OCI-LY1 (cell line): ENCODE measurements around the gene EPHA2.

Experiments
- H2AFZ ChIP-seq: fragments of 200-600 bp; sonication (generic), shearing (Covaris generic); 2 replicates; pipeline ENCODE4 v1.6.0; 2014; ENCODE audit warnings: antibody characterized with exemption, mild to moderate bottlenecking, low read length
- H3F3A ChIP-seq: fragments of 200-600 bp; sonication (generic), shearing (Covaris generic); 2 replicates; pipeline ENCODE4 v1.6.0; 2014; ENCODE audit warnings: mild to moderate bottlenecking, antibody characterized with exemption, low read length, moderate library complexity; ENCODE audit not compliant: insufficient read depth
- H3K27ac ChIP-seq: fragments of 200-600 bp; sonication (generic); 2 replicates; pipeline ENCODE4 v1.5.1; 2014; ENCODE audit warnings: low read length, mixed run types, mild to moderate bottlenecking, low read depth; ENCODE audit not compliant: poor library complexity, severe bottlenecking
- H3K27me3 ChIP-seq: fragments of 200-600 bp; sonication (generic); 2 replicates; pipeline ENCODE4 v1.6.0; 2014; ENCODE audit warnings: antibody characterized with exemption, mild to moderate bottlenecking, low read length, moderate library complexity; ENCODE audit not compliant: insufficient read depth
- H3K36me3 ChIP-seq: fragments of 200-600 bp; sonication (generic); 2 replicates; pipeline ENCODE4 v1.6.1; 2014; ENCODE audit warnings: mild to moderate bottlenecking, antibody characterized with exemption, low read length, moderate library complexity, mixed read lengths; ENCODE audit not compliant: insufficient read depth
- H3K4me1 ChIP-seq: fragments of 200-600 bp; sonication (generic); 2 replicates; pipeline ENCODE4 v1.5.1; 2014; ENCODE audit warnings: mild to moderate bottlenecking, low read length, moderate library complexity; ENCODE audit not compliant: insufficient read depth, severe bottlenecking
- H3K4me2 ChIP-seq: fragments of 200-600 bp; sonication (generic), shearing (Covaris generic); 2 replicates; pipeline ENCODE4 v1.6.1; 2014; ENCODE audit warnings: low read length
- H3K4me3 ChIP-seq: fragments of 200-600 bp; sonication (generic); 2 replicates; pipeline ENCODE4 v1.5.1; 2014; ENCODE audit warnings: low read length, low read depth, mild to moderate bottlenecking, mixed read lengths; ENCODE audit not compliant: poor library complexity, severe bottlenecking
- H3K79me2 ChIP-seq: fragments of 200-600 bp; shearing (Covaris generic); 2 replicates; pipeline ENCODE4 v1.6.1; 2016; ENCODE audit warnings: mixed run types, low read length, mixed read lengths; ENCODE audit not compliant: insufficient read depth
- H3K9ac ChIP-seq: fragments of 200-600 bp; sonication (generic), shearing (Covaris generic); 2 replicates; pipeline ENCODE4 v1.6.1; 2014; ENCODE audit warnings: mild to moderate bottlenecking, low read length, mixed read lengths
- H3K9me2 ChIP-seq: fragments of 200-600 bp; sonication (generic), shearing (Covaris generic); 2 replicates; pipeline ENCODE4 v1.6.1; 2014; ENCODE audit warnings: low read depth, mild to moderate bottlenecking, low read length, mixed read lengths
- H3K9me3 ChIP-seq: fragments of 200-600 bp; shearing (Covaris generic); 2 replicates; pipeline ENCODE4 v1.6.1; 2014; ENCODE audit warnings: low read length, mixed read lengths
- H4K20me1 ChIP-seq: fragments of 200-600 bp; sonication (generic), shearing (Covaris generic); 2 replicates; pipeline ENCODE4 v1.6.0; 2016; ENCODE audit warnings: mild to moderate bottlenecking, low read length; ENCODE audit not compliant: insufficient read depth
- EZH2 ChIP-seq: fragments of 200-600 bp; sonication (generic), shearing (Covaris generic); IDR thresholded peaks from 2 replicates; pipeline ENCODE4 v1.8.0; 2017; ENCODE audit warnings: borderline replicate concordance, mixed run types, mild to moderate bottlenecking, antibody characterized with exemption, low read length, moderate library complexity, mixed read lengths
- TF ChIP-seq, protein P1 (sequence below): fragments of 200-600 bp; sonication (generic), shearing (Covaris generic); IDR thresholded peaks from 2 replicates; pipeline ENCODE4 v1.5.1; 2017; ENCODE audit warnings: mild to moderate bottlenecking, antibody characterized with exemption, low read length, moderate library complexity, mixed read lengths

EPHA2 gene

DNA sequence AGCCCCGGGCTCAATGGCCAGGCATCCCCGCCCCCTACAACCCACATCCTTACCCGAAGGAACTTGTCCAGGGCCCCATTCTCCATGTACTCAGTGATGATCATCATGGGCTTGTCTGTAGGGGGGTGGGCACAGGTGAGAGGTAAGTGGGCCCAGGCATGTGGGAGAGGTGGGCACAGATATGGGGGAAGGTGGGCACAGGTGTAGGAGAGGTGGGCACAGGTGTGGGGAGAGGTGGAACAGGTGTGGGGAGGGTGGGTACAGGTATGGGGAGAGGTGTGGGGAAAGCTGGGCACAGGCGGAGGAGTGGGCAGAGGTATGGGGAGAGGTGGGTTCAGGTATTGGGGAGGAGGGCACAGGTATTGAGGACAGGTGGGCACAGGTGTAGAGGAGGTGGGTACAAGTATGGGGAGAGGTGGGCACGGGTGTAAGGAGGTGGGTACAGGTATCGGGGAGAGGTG is 23.5 kb downstream of the EPHA2 start:
- Histone ChIP-seq H4K20me1 (no peaks in the 10 kb centered on the region), H3K4me1 (no peaks in the 10 kb centered on the region), H3K36me3 (no peaks in the 10 kb centered on the region), H3K9ac (no peak overlapping the region), H3K9me3 (no peaks in the 10 kb centered on the region), H3K27ac (no peak overlapping the region), H3K4me3 (no peak overlapping the region), H3K9me2 (no peaks in the 10 kb centered on the region), H3K4me2 (no peak overlapping the region), H3K79me2 (no peaks in the 10 kb centered on the region), H2AFZ (no peak overlapping the region), H3F3A (no peaks in the 10 kb centered on the region), H3K27me3 (peaks cover 25% of the 10 kb centered on the region)
- no peak for TF ChIP-seq EZH2
- TF ChIP-seq, protein P1, sequence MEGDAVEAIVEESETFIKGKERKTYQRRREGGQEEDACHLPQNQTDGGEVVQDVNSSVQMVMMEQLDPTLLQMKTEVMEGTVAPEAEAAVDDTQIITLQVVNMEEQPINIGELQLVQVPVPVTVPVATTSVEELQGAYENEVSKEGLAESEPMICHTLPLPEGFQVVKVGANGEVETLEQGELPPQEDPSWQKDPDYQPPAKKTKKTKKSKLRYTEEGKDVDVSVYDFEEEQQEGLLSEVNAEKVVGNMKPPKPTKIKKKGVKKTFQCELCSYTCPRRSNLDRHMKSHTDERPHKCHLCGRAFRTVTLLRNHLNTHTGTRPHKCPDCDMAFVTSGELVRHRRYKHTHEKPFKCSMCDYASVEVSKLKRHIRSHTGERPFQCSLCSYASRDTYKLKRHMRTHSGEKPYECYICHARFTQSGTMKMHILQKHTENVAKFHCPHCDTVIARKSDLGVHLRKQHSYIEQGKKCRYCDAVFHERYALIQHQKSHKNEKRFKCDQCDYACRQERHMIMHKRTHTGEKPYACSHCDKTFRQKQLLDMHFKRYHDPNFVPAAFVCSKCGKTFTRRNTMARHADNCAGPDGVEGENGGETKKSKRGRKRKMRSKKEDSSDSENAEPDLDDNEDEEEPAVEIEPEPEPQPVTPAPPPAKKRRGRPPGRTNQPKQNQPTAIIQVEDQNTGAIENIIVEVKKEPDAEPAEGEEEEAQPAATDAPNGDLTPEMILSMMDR = no peak

DNA sequence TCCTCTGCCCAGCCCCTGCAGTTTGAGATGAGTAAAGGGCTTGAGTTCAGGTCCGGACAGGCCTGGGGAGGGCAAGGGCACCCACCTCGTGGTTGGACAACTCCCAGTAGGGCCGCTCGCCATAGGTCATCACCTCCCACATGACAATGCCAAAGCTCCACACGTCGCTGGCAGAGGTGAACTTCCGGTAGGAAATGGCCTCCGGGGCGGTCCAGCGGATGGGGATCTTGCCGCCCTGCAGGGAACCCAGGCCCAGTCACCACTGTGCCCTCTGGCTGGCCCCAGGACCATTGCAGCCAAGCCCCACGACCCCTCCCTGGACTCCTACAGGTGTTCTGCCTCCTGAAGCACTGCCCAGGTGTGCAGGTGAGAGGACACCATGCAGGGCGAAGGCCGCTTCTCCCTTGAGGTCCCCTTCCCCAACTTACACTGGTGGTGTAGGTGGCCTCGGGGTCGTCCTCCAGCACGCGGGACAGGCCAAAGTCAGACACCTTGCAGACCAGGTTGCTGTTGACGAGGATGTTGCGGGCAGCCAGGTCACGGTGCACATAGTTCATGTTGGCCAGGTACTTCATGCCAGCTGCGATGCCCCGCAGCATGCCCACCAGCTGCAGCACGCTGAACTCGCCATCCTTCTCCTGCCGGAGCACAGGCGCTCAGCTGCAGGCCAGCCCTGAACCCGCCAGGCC is 24.1 kb downstream of the EPHA2 start:
- H3K9me3 ChIP-seq = no peaks in the 10 kb centered on the region

DNA sequence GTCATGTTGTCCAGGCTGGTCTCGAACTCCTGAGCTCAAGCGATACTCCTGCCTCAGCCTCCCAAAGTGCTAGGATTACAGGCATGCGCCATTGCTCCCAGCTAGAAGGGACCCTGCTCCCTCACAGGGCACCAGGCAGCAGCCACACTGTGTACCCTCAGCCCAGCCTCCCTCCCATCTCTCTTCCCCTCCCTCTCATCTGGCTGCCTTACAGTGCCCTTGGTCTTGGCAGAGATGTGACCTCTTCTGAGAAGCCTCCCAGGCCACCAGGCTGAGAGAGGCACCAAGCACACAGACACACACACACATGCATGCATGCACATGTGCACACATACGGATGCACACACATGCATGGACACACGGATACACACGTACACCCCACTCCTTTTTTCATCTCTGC is 25.0 kb downstream of the EPHA2 start:
- no peaks in the 10 kb centered on the region for H3K9me3 ChIP-seq
- H3K9me2 ChIP-seq = no peaks in the 10 kb centered on the region
- no peaks in the 10 kb centered on the region for H3K4me1 ChIP-seq
- no peak overlapping the region for H3K4me2 ChIP-seq
- no peaks in the 10 kb centered on the region for H4K20me1 ChIP-seq
- no peak overlapping the region for H3K4me3 ChIP-seq
- H3K9ac ChIP-seq = no peak overlapping the region
- H3K36me3 ChIP-seq = no peaks in the 10 kb centered on the region
- no peak overlapping the region for H3K27ac ChIP-seq
- TF ChIP-seq EZH2 = no peak
- TF ChIP-seq, protein P1 = no peak
- H3K27me3 ChIP-seq = peaks cover 28% of the 10 kb centered on the region
- no peak overlapping the region for H2AFZ ChIP-seq
- H3F3A ChIP-seq = no peaks in the 10 kb centered on the region
- H3K79me2 ChIP-seq = no peaks in the 10 kb centered on the region

More for the DNA sequence above, 24.1 kb downstream of the EPHA2 start:
- no peak overlapping the region for H3K4me2 ChIP-seq
- H3K4me3 ChIP-seq = no peak overlapping the region
- TF ChIP-seq, protein P1 = no peak
- TF ChIP-seq EZH2 = no peak
- H3K9ac ChIP-seq = no peak overlapping the region
- H3K4me1 ChIP-seq = no peaks in the 10 kb centered on the region
- H3F3A ChIP-seq = no peaks in the 10 kb centered on the region
- H3K27me3 ChIP-seq = peaks cover 28% of the 10 kb centered on the region
- no peaks in the 10 kb centered on the region for H4K20me1 ChIP-seq
- H2AFZ ChIP-seq = no peak overlapping the region
- H3K9me2 ChIP-seq = no peaks in the 10 kb centered on the region
- H3K36me3 ChIP-seq = no peaks in the 10 kb centered on the region
- H3K27ac ChIP-seq = no peak overlapping the region
- H3K79me2 ChIP-seq = no peaks in the 10 kb centered on the region
